Ascending aorta (tissue), 2 donors: ENCODE results near the gene CRY1. TPM values are rescaled to one million over a fixed set of nuclear protein-coding genes. Genes with fewer than 3 reads are reported as not detected.

Experiments used
- DNase-seq, 2 donors: peaks; one replicate each; pipeline ENCODE4 v3.0.0-alpha.2; 2019; ENCODE audit warnings: low spot score in 2 of 2
- H3K27ac ChIP-seq, 2 donors: fragments of 200-600 bp; sonication (generic); one replicate each; pipeline ENCODE4 v1.5.1; 2016 to 2017; ENCODE audit warnings: mild to moderate bottlenecking in 1 of 2
- H3K27me3 ChIP-seq: fragments of 200-600 bp; sonication (generic); one replicate; pipeline ENCODE4 v1.5.1; 2017
- H3K36me3 ChIP-seq, 2 donors: fragments of 200-600 bp; sonication (generic); one replicate each; pipeline ENCODE4 v1.5.1; 2016
- H3K4me1 ChIP-seq, 2 donors: fragments of 200-600 bp; sonication (generic); one replicate each; pipeline ENCODE4 v1.5.1; 2016 to 2017; ENCODE audit warnings: mild to moderate bottlenecking in 1 of 2
- H3K4me3 ChIP-seq, 2 donors: fragments of 200-600 bp; sonication (generic); one replicate each; pipeline ENCODE4 v1.5.1; 2016 to 2017; ENCODE audit warnings: mild to moderate bottlenecking in 1 of 2
- H3K9me3 ChIP-seq, 2 donors: fragments of 200-600 bp; sonication (generic); one replicate each; pipeline ENCODE4 v1.5.1; 2016
- CTCF ChIP-seq, 3 experiments: fragments of 200-600 bp in 2 of 3; fragments of 450-650 bp in 1 of 3; sonication (generic) in 2 of 3; IDR thresholded peaks; one replicate each; pipeline ENCODE4 v1.5.1; 2016 to 2019; ENCODE audit warnings: antibody characterized with exemption in 3 of 3, mild to moderate bottlenecking in 1 of 3, moderate library complexity in 1 of 3
- intact Hi-C: fragments of 100-400 bp; cut with DNase I; formaldehyde crosslinking; loops from one replicate; pipeline ENCODE4 v1.15.1; 2023
- total RNA-seq: library from RNA; depleted of rRNA; stranded (reverse); fragments of >200 nt; gene quantifications from one replicate; pipeline ENCODE4 v1.1.0, GENCODE V29; 2016

Gene CRY1
- total RNA-seq, 1 donor from 2014 or later = 23.0 TPM

- no peak for DNase-seq
Observed at GRCh38 chr12:107106241-107107025, 13.1 kb upstream of the CRY1 start.

DNA sequence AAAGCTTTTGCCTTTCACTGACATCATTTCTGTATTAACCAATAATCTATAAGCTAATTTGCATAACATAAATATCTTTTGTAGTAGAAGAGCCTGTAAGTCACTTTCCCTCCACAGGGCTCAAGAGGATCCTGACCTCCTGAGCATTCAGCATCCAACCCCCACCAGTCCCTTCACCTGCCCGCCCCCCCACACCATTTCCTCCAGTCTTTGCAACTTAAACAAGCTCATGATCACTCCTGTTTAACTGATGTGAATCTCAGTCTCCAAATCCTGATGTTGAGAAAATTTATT, 12.0 kb upstream of the CRY1 start:
- TF ChIP-seq CTCF (IDR thresholded peaks at IDR 0.05) = no peak
- no peak for DNase-seq
- no peak overlapping the region for H3K27ac ChIP-seq
- intact Hi-C loops = loop anchor here (2.0 kb wide), 1 partner anchor 719 kb away; no protein-coding TSS in a partner anchor
- H3K27me3 ChIP-seq = no peaks in the 10 kb centered on the region
- no peaks in the 10 kb centered on the region for H3K36me3 ChIP-seq
- no peaks in the 10 kb centered on the region for H3K4me1 ChIP-seq
- H3K4me3 ChIP-seq = no peak overlapping the region
- H3K9me3 ChIP-seq = no peaks in the 10 kb centered on the region

More at GRCh38 chr12:107106241-107107025, 13.1 kb upstream of the CRY1 start:
- H3K9me3 ChIP-seq = no peaks in the 10 kb centered on the region
- H3K36me3 ChIP-seq = no peaks in the 10 kb centered on the region
- H3K4me1 ChIP-seq = no peaks in the 10 kb centered on the region
- no peak overlapping the region for H3K4me3 ChIP-seq
- no peaks in the 10 kb centered on the region for H3K27me3 ChIP-seq
- intact Hi-C loops = no loop called here
- no peak overlapping the region for H3K27ac ChIP-seq
- TF ChIP-seq CTCF (IDR thresholded peaks at IDR 0.05) = no peak

GRCh38 chr12:107103516-107103915, 10.2 kb upstream of the CRY1 start:
- Histone ChIP-seq H3K27ac (no peak overlapping the region), H3K27me3 (no peaks in the 10 kb centered on the region), H3K4me1 (no peaks in the 10 kb centered on the region), H3K4me3 (no peak overlapping the region), H3K36me3 (no peaks in the 10 kb centered on the region), H3K9me3 (no peaks in the 10 kb centered on the region)
- no peak for DNase-seq
- TF ChIP-seq CTCF (IDR thresholded peaks at IDR 0.05) = no peak
- intact Hi-C loops = no loop called here

DNA sequence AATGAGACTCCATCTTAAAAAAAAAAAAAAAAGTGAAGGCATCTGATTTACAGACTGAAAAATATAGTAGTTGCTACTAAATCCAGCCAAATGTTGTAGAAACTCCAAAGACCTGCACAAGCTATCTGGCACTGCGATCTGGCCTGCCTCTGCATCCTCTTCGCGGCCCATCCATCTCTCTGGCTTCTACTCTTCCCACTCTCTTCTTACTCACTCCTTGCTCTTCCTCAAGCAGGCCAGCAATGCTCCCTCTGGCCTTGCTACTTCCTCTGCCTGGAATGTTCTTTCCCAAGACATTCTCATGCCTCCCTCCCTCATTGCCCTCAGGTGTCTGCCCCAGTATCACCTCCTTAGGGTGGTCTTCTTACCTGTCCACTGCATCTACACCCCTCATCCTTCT, 9.7 kb upstream of the CRY1 start:
- H3K36me3 ChIP-seq = no peaks in the 10 kb centered on the region
- intact Hi-C loops = no loop called here

GRCh38 chr12:107102294-107102693, 8.9 kb upstream of the CRY1 start:
- TF ChIP-seq CTCF (IDR thresholded peaks at IDR 0.05) = no peak
- Histone ChIP-seq H3K36me3 (no peaks in the 10 kb centered on the region), H3K27me3 (no peaks in the 10 kb centered on the region), H3K9me3 (no peaks in the 10 kb centered on the region), H3K4me3 (no peak overlapping the region), H3K4me1 (no peaks in the 10 kb centered on the region), H3K27ac (no peak overlapping the region)
- intact Hi-C loops = no loop called here
- no peak for DNase-seq

More for the DNA sequence above, 9.7 kb upstream of the CRY1 start:
- Histone ChIP-seq H3K27ac (no peak overlapping the region), H3K4me1 (no peaks in the 10 kb centered on the region), H3K9me3 (no peaks in the 10 kb centered on the region), H3K27me3 (no peaks in the 10 kb centered on the region), H3K4me3 (no peak overlapping the region)
- no peak for DNase-seq
- no peak for TF ChIP-seq CTCF (IDR thresholded peaks at IDR 0.05)
